Skeletal muscle tissue (tissue), 4 donors: Measurements from ENCODE around the gene ANGEL2. TPM values are rescaled to one million over a fixed set of nuclear protein-coding genes. Genes with fewer than 3 reads are reported as not detected.

Experiments used
- H3K27ac ChIP-seq: one replicate; pipeline ENCODE4 v1.7.0; 2013; ENCODE audit warnings: mild to moderate bottlenecking, low read depth, low read length, inconsistent platforms
- H3K27me3 ChIP-seq, 3 donors: one replicate each; pipeline ENCODE4 v1.7.0; 2013; ENCODE audit warnings: low read length in 3 of 3; ENCODE audit not compliant: control insufficient read depth in 3 of 3, insufficient read depth in 3 of 3
- H3K36me3 ChIP-seq, 3 donors: one replicate each; pipeline ENCODE4 v1.7.0; 2013; ENCODE audit warnings: low read length in 3 of 3; ENCODE audit not compliant: control insufficient read depth in 3 of 3, insufficient read depth in 3 of 3
- H3K4me1 ChIP-seq, 3 donors: one replicate each; pipeline ENCODE4 v1.7.0; 2013; ENCODE audit warnings: low read length in 3 of 3, mild to moderate bottlenecking in 3 of 3; ENCODE audit not compliant: control insufficient read depth in 3 of 3, insufficient read depth in 3 of 3
- H3K4me3 ChIP-seq, 3 donors: one replicate each; pipeline ENCODE4 v1.7.0; 2013; ENCODE audit warnings: low read length in 3 of 3
- H3K9ac ChIP-seq, 3 donors: one replicate each; pipeline ENCODE4 v1.7.0; 2013; ENCODE audit warnings: low read length in 3 of 3, mild to moderate bottlenecking in 3 of 3, moderate library complexity in 2 of 3, low read depth in 1 of 3
- H3K9me3 ChIP-seq, 3 donors: one replicate each; pipeline ENCODE4 v1.7.0; 2013; ENCODE audit warnings: low read length in 3 of 3; ENCODE audit not compliant: control insufficient read depth in 3 of 3
- total RNA-seq: library from RNA; depleted of rRNA; stranded (reverse); fragments of >200 nt; gene quantifications from one replicate; pipeline ENCODE4 v1.2.3, GENCODE V29; 2014
- donor health status: Osteomylitis.

ANGEL2 gene
- total RNA-seq, result 45.4 TPM

GRCh38 chr1:213015099-213016050 is at the start of gene ANGEL2:
ANGEL2 (minus strand) TSS chr1:213015867; CDS start chr1:213015671, 196 bp downstream.
- no peaks in the 10 kb centered on the region for H3K9me3 ChIP-seq
- peak within 1 kb of the TSS; percentile 75 for H3K27ac ChIP-seq

GRCh38 chr1:213061263-213061662 is 45.6 kb upstream of the ANGEL2 start:
- Histone ChIP-seq H3K4me1 (no peaks in the 10 kb centered on the region), H3K9ac (no peak overlapping the region), H3K36me3 (no peaks in the 10 kb centered on the region), H3K4me3 (no peak overlapping the region), H3K27me3 (no peaks in the 10 kb centered on the region), H3K27ac (no peak overlapping the region), H3K9me3 (peaks cover 0 to 1% (median 0%) of the 10 kb centered on the region in 3 donors)

More at GRCh38 chr1:213015099-213016050, at the start of gene ANGEL2:
- peak within 1 kb of the TSS; percentile 70 to 90 (median 78) for H3K9ac ChIP-seq
- no peaks in the 10 kb centered on the region for H3K27me3 ChIP-seq
- peaks cover 0 to 12% (median 4%) of the 10 kb centered on the region in 3 donors for H3K36me3 ChIP-seq
- H3K4me3 ChIP-seq, result peak within 1 kb of the TSS; percentile 89 to 97 (median 92)
- H3K4me1 ChIP-seq, result peaks cover 5 to 11% (median 9%) of the 10 kb centered on the region in 3 donors

- Histone ChIP-seq H3K4me3 (no peak overlapping the region), H3K27me3 (no peaks in the 10 kb centered on the region), H3K4me1 (no peaks in the 10 kb centered on the region), H3K9me3 (peaks cover 0 to 1% (median 0%) of the 10 kb centered on the region in 3 donors), H3K9ac (no peak overlapping the region), H3K36me3 (no peaks in the 10 kb centered on the region), H3K27ac (no peak overlapping the region)
Observed at GRCh38 chr1:213060836-213061235, 45.2 kb upstream of the ANGEL2 start.

GRCh38 chr1:213057264-213058059 is 41.8 kb upstream of the ANGEL2 start:
- Histone ChIP-seq H3K4me1 (peaks cover 0 to 3% (median 0%) of the 10 kb centered on the region in 3 donors), H3K36me3 (no peaks in the 10 kb centered on the region), H3K9me3 (peaks cover 0 to 1% (median 0%) of the 10 kb centered on the region in 3 donors), H3K27ac (no peak overlapping the region), H3K27me3 (no peaks in the 10 kb centered on the region), H3K4me3 (no peak overlapping the region), H3K9ac (no peak overlapping the region)

GRCh38 chr1:213055767-213056166 is 40.1 kb upstream of the ANGEL2 start:
- Histone ChIP-seq H3K9ac (no peak overlapping the region), H3K9me3 (peaks cover 0 to 1% (median 0%) of the 10 kb centered on the region in 3 donors), H3K27ac (no peak overlapping the region), H3K36me3 (no peaks in the 10 kb centered on the region), H3K4me1 (peaks cover 2 to 9% (median 7%) of the 10 kb centered on the region in 3 donors), H3K4me3 (no peak overlapping the region), H3K27me3 (no peaks in the 10 kb centered on the region)

GRCh38 chr1:213054733-213055591 is 39.3 kb upstream of the ANGEL2 start:
- Histone ChIP-seq H3K9ac (no peak overlapping the region), H3K36me3 (no peaks in the 10 kb centered on the region), H3K27ac (no peak overlapping the region), H3K27me3 (no peaks in the 10 kb centered on the region), H3K9me3 (peaks cover 0 to 1% (median 0%) of the 10 kb centered on the region in 3 donors), H3K4me3 (no peak overlapping the region), H3K4me1 (peaks cover 8 to 12% (median 9%) of the 10 kb centered on the region in 3 donors)

GRCh38 chr1:213054142-213054541 is 38.5 kb upstream of the ANGEL2 start:
- Histone ChIP-seq H3K27ac (no peak overlapping the region), H3K4me3 (no peak overlapping the region), H3K36me3 (no peaks in the 10 kb centered on the region)

GRCh38 chr1:213053455-213053854 is 37.8 kb upstream of the ANGEL2 start:
- H3K27ac ChIP-seq, result no peak overlapping the region

More at GRCh38 chr1:213054142-213054541, 38.5 kb upstream of the ANGEL2 start:
- no peaks in the 10 kb centered on the region for H3K27me3 ChIP-seq
- H3K9ac ChIP-seq, result no peak overlapping the region
- H3K4me1 ChIP-seq, result peaks cover 8 to 12% (median 9%) of the 10 kb centered on the region in 3 donors
- peaks cover 0 to under 1% (median 0%) of the 10 kb centered on the region in 3 donors for H3K9me3 ChIP-seq

GRCh38 chr1:213051881-213052202 is 36.2 kb upstream of the ANGEL2 start:
- Histone ChIP-seq H3K27me3 (peaks cover 0 to 7% (median 0%) of the 10 kb centered on the region in 3 donors), H3K9ac (peak overlapping the region; percentile 83 to 92 (median 87)), H3K27ac (no peak overlapping the region), H3K9me3 (no peaks in the 10 kb centered on the region), H3K4me1 (peaks cover 8 to 12% (median 9%) of the 10 kb centered on the region in 3 donors), H3K36me3 (no peaks in the 10 kb centered on the region), H3K4me3 (peak overlapping the region; percentile 93 to 97 (median 93))

More at GRCh38 chr1:213053455-213053854, 37.8 kb upstream of the ANGEL2 start:
- Histone ChIP-seq H3K27me3 (peaks cover 0 to under 1% (median 0%) of the 10 kb centered on the region in 3 donors), H3K4me3 (no peak overlapping the region), H3K4me1 (peaks cover 8 to 12% (median 9%) of the 10 kb centered on the region in 3 donors), H3K9me3 (no peaks in the 10 kb centered on the region), H3K36me3 (no peaks in the 10 kb centered on the region), H3K9ac (no peak overlapping the region)
